ENCODE data around the gene CHST3.
A peak's percentile ranks its signal among the peaks of the same experiment; 100 is the strongest.
"Not testable (repeated sequence)": the region's sequence is repeated elsewhere in the genome, so short reads cannot be mapped to it uniquely, and the experiment has no call there.

The CHST3 gene

GRCh38 chr10:71974489-71975021 lies 10.4 kb downstream of the CHST3 start:
- DNase-seq, result peak; percentile 75 to 80

GRCh38 chr10:71975087-71975870 lies 11.1 kb downstream of the CHST3 start:
- no peak for DNase-seq

- DNase-seq, result peak in 1 of 2 experiments; percentile 24
These were observed 11.9 kb downstream of the CHST3 start for GRCh38 chr10:71975871-71976725.

- DNase-seq, result not testable (repeated sequence)
These were observed 13.4 kb downstream of the CHST3 start for GRCh38 chr10:71977614-71977903.

GRCh38 chr10:71978476-71978875 lies 14.3 kb downstream of the CHST3 start:
- DNase-seq, result peak in 1 of 2 experiments; percentile 22

- no peak for DNase-seq
These were observed 14.9 kb downstream of the CHST3 start for GRCh38 chr10:71978988-71979691.

GRCh38 chr10:71979692-71980062 lies 15.5 kb downstream of the CHST3 start:
- DNase-seq, result no peak

- no peak for DNase-seq
These were observed 16.2 kb downstream of the CHST3 start for GRCh38 chr10:71980181-71981014.

- DNase-seq, result no peak
These were observed 17.1 kb downstream of the CHST3 start for GRCh38 chr10:71981015-71981875.

GRCh38 chr10:71981876-71982230 lies 17.7 kb downstream of the CHST3 start:
- no peak for DNase-seq

- no peak for DNase-seq
These were observed 18.3 kb downstream of the CHST3 start for GRCh38 chr10:71982269-71983178.

GRCh38 chr10:71984126-71984808 lies 20.1 kb downstream of the CHST3 start:
- DNase-seq, result no peak

GRCh38 chr10:71984809-71985388 lies 20.7 kb downstream of the CHST3 start:
- no peak for DNase-seq

- DNase-seq, result no peak
These were observed 21.5 kb downstream of the CHST3 start for GRCh38 chr10:71985542-71986250.

- not testable (repeated sequence) for DNase-seq
These were observed 24.7 kb downstream of the CHST3 start for GRCh38 chr10:71988895-71989294.

- DNase-seq, result no peak
These were observed 25.7 kb downstream of the CHST3 start for GRCh38 chr10:71989661-71990454.

GRCh38 chr10:71990706-71991269 lies 26.6 kb downstream of the CHST3 start:
- no peak for DNase-seq

Data from activated T-cell treated with anti-CD3 and anti-CD28 coated beads, Interleukin-2, amount 50 U/mL, for 48 hours (primary cell).